PC-3 (cell line): Measurements from ENCODE around the gene SYNJ1. TPM values are rescaled to one million over a fixed set of nuclear protein-coding genes. Genes with fewer than 3 reads are reported as not detected.
"Not testable (repeated sequence)": the region's sequence is repeated elsewhere in the genome, so short reads cannot be mapped to it uniquely, and the experiment has no call there.

Experiments used
- ATAC-seq: fragments of 200-7000 bp; cut with Tn5 transposase; 2 replicates; pipeline ENCODE4 v1.9.1; 2020; ENCODE audit warnings: mild to moderate bottlenecking, moderate library complexity
- BruUV-seq: library from RNA; stranded (reverse); fragments of 400-500 nt; replicated peaks from 2 replicates; lab custom pipeline; 2021; lab: Mats Ljungman, UMichigan
- CTCF ChIA-PET: fragments of 300-600 bp; sonication (Branson Sonifier 250); formaldehyde crosslinking; loops from one replicate; lab custom pipeline; 2022; ENCODE audit warnings: antibody characterized with exemption; lab: Charles Lee
- POLR2A ChIA-PET: fragments of 300-600 bp; sonication (Branson Sonifier 250); formaldehyde crosslinking; loops from one replicate; lab custom pipeline; 2022; ENCODE audit warnings: antibody characterized with exemption; ENCODE audit not compliant: unreplicated experiment; lab: Charles Lee
- DNase-seq: peaks from one replicate; pipeline ENCODE4 v3.0.0-alpha.2; 2015
- H2AFZ ChIP-seq: fragments of 300-600 bp; sonication (generic); 2 replicates; pipeline ENCODE4 v1.6.0; 2016; ENCODE audit warnings: antibody characterized with exemption, low read length
- H3F3A ChIP-seq: fragments of 300-600 bp; sonication (generic); one replicate; pipeline ENCODE4 v1.6.0; 2017; ENCODE audit warnings: antibody characterized with exemption, low read length, control low read depth, mild to moderate bottlenecking; ENCODE audit not compliant: unreplicated experiment
- H3K27ac ChIP-seq: fragments of 300-600 bp; sonication (generic); 2 replicates; pipeline ENCODE4 v1.5.1; 2016; ENCODE audit warnings: mild to moderate bottlenecking, low read length
- H3K27me3 ChIP-seq: fragments of 300-600 bp; sonication (generic); 2 replicates; pipeline ENCODE4 v1.6.1; 2016; ENCODE audit warnings: low read length, mixed read lengths
- H3K36me3 ChIP-seq: fragments of 300-600 bp; sonication (generic); 2 replicates; pipeline ENCODE4 v1.6.1; 2016; ENCODE audit warnings: low read depth, mixed run types, low read length, mixed read lengths
- H3K4me1 ChIP-seq: fragments of 300-600 bp; sonication (generic); 2 replicates; pipeline ENCODE4 v1.5.1; 2016; ENCODE audit warnings: low read length; ENCODE audit not compliant: insufficient read depth
- H3K4me2 ChIP-seq: fragments of 300-600 bp; sonication (generic); 2 replicates; pipeline ENCODE4 v1.6.0; 2016; ENCODE audit warnings: low read length
- H3K4me3 ChIP-seq: fragments of 300-600 bp; sonication (generic); 2 replicates; pipeline ENCODE4 v1.5.1; 2016; ENCODE audit warnings: mild to moderate bottlenecking, low read length, mixed read lengths
- H3K79me2 ChIP-seq: fragments of 300-600 bp; sonication (generic); 2 replicates; pipeline ENCODE4 v1.6.1; 2017; ENCODE audit warnings: low read length, mixed read lengths
- H3K9ac ChIP-seq: fragments of 300-600 bp; sonication (generic); 2 replicates; pipeline ENCODE4 v1.6.0; 2016; ENCODE audit warnings: mild to moderate bottlenecking, low read length
- H3K9me2 ChIP-seq: fragments of 300-600 bp; sonication (generic); replicated peaks from 2 replicates; pipeline ENCODE4 v1.6.1; 2016; ENCODE audit warnings: mixed run types, low read length, mixed read lengths
- H3K9me3 ChIP-seq: fragments of 300-600 bp; sonication (generic); 2 replicates; pipeline ENCODE4 v1.6.1; 2016; ENCODE audit warnings: low read length, mixed read lengths
- H4K20me1 ChIP-seq: fragments of 300-600 bp; sonication (generic); 2 replicates; pipeline ENCODE4 v1.6.1; 2016; ENCODE audit warnings: low read length, mixed read lengths
- EZH2 ChIP-seq: fragments of 300-600 bp; sonication (generic); IDR thresholded peaks from one replicate; pipeline ENCODE4 v1.6.1; 2017; ENCODE audit warnings: antibody characterized with exemption, mild to moderate bottlenecking, low read length; ENCODE audit not compliant: unreplicated experiment
- EZH2phosphoT487 ChIP-seq: fragments of 300-600 bp; sonication (generic); IDR thresholded peaks from 2 replicates; pipeline ENCODE4 v1.6.1; 2018; ENCODE audit warnings: mild to moderate bottlenecking, antibody characterized with exemption, low read length, borderline replicate concordance
- intact Hi-C: fragments of 100-400 bp; cut with micrococcal nuclease; formaldehyde crosslinking; loops from 2 replicates; pipeline ENCODE4 v1.9.0; 2023
- total RNA-seq: library from RNA; depleted of rRNA; stranded (reverse); fragments of >200 nt; gene quantifications from 2 replicates; pipeline ENCODE4 v1.2.3, GENCODE V29; 2014
- TF ChIP-seq, protein P1 (sequence below): fragments of 300-600 bp; sonication (generic); conservative IDR thresholded peaks from 2 replicates; pipeline ENCODE4 v1.5.1; 2017; ENCODE audit warnings: antibody characterized with exemption, low read depth, mild to moderate bottlenecking, low read length

The SYNJ1 gene
- total RNA-seq, 1 experiment from 2014 or later = 7.0 TPM

GRCh38 chr21:32611471-32611997 is 116.3 kb downstream of the SYNJ1 start:
- Histone ChIP-seq H3K4me3 (peak overlapping the region; percentile 97), H3K9me3 (no peaks in the 10 kb centered on the region), H2AFZ (peak overlapping the region; percentile 93), H3K27me3 (no peaks in the 10 kb centered on the region), H3K27ac (peak overlapping the region; percentile 88), H3F3A (no peaks in the 10 kb centered on the region), H4K20me1 (no peaks in the 10 kb centered on the region), H3K36me3 (peaks cover 18% of the 10 kb centered on the region), H3K9me2 (no peaks in the 10 kb centered on the region), H3K9ac (peak overlapping the region; percentile 88), H3K4me1 (peaks cover 5% of the 10 kb centered on the region; the same call in 1 of the 2 replicates), H3K79me2 (peaks cover 24% of the 10 kb centered on the region), H3K4me2 (peak overlapping the region; percentile 87)
- intact Hi-C loops = no loop called here
- ChIA-PET POLR2A (no interaction called here), CTCF (no interaction called here)
- TSS peak; percentile 53 for BruUV-seq
- no peak for TF ChIP-seq EZH2phosphoT487
- TF ChIP-seq, protein P1, sequence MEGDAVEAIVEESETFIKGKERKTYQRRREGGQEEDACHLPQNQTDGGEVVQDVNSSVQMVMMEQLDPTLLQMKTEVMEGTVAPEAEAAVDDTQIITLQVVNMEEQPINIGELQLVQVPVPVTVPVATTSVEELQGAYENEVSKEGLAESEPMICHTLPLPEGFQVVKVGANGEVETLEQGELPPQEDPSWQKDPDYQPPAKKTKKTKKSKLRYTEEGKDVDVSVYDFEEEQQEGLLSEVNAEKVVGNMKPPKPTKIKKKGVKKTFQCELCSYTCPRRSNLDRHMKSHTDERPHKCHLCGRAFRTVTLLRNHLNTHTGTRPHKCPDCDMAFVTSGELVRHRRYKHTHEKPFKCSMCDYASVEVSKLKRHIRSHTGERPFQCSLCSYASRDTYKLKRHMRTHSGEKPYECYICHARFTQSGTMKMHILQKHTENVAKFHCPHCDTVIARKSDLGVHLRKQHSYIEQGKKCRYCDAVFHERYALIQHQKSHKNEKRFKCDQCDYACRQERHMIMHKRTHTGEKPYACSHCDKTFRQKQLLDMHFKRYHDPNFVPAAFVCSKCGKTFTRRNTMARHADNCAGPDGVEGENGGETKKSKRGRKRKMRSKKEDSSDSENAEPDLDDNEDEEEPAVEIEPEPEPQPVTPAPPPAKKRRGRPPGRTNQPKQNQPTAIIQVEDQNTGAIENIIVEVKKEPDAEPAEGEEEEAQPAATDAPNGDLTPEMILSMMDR = no peak
- no peak for TF ChIP-seq EZH2
- DNase-seq = peak; percentile 17
- ATAC-seq = peak; percentile 29

DNA sequence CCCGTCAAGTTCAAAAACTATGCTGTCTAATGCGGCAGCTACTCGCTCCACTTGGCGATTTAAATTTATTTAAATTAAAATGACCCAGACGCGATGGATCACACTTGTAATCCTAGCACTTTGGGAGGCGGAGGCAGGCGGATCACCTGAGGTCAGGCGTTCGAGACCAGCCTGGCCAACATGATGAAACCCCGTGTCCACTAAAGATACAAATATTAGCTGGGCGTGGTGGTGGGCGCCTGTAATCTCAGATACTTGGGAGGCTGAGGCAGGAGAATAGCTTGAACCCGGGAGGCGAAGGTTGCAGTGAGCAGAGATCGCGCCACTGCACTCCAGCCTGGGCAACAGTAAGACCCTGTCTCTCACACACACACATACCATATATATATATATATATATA is 116.9 kb downstream of the SYNJ1 start:
- peak overlapping the region; percentile 86 for H3K4me2 ChIP-seq
- peaks cover 24% of the 10 kb centered on the region for H3K79me2 ChIP-seq
- POLR2A ChIA-PET, H3F3A ChIP-seq, DNase-seq, H3K4me1 ChIP-seq, H3K9me3 ChIP-seq, BruUV-seq, CTCF ChIA-PET, H3K9me2 ChIP-seq, ATAC-seq, H3K27ac ChIP-seq, H3K27me3 ChIP-seq, intact Hi-C loops, H2AFZ ChIP-seq, H4K20me1 ChIP-seq: not testable (repeated sequence)
- H3K4me3 ChIP-seq = peak overlapping the region; percentile 97
- peak overlapping the region; percentile 88; the same call in 1 of the 2 replicates for H3K9ac ChIP-seq
- H3K36me3 ChIP-seq = peaks cover 18% of the 10 kb centered on the region

- H3F3A ChIP-seq = no peaks in the 10 kb centered on the region
- no peak overlapping the region for H3K27ac ChIP-seq
- no peak overlapping the region for H2AFZ ChIP-seq
- no peaks in the 10 kb centered on the region for H3K9me3 ChIP-seq
- no peaks in the 10 kb centered on the region for H4K20me1 ChIP-seq
- no peak overlapping the region for H3K4me3 ChIP-seq
- H3K36me3 ChIP-seq = peaks cover 24% of the 10 kb centered on the region
- BruUV-seq = no TSS peak
- TF ChIP-seq, protein P1 = no peak
- no peak for TF ChIP-seq EZH2
- TF ChIP-seq EZH2phosphoT487 = no peak
- ChIA-PET CTCF (no interaction called here), POLR2A (no interaction called here)
- H3K27me3 ChIP-seq = no peaks in the 10 kb centered on the region
- ATAC-seq (no peak), DNase-seq (no peak)
- H3K9ac ChIP-seq = no peak overlapping the region
- H3K79me2 ChIP-seq = peaks cover 24% of the 10 kb centered on the region
- no peaks in the 10 kb centered on the region for H3K9me2 ChIP-seq
- peaks cover 5% of the 10 kb centered on the region; the same call in 1 of the 2 replicates for H3K4me1 ChIP-seq
- intact Hi-C loops = loop anchor here (10.0 kb wide), 1 partner anchor 824 kb away; no protein-coding TSS in a partner anchor
- H3K4me2 ChIP-seq = no peak overlapping the region
Measured at GRCh38 chr21:32608851-32609250, 119.0 kb downstream of the SYNJ1 start.
